Activated CD8-positive, alpha-beta T cell treated with anti-CD3 and anti-CD28 coated beads, Interleukin-2, amount 10 ng/mL, durations not matched to agents 7 days and 5 days (primary cell): ENCODE data around the gene PPM1L. TPM values are rescaled to one million over a fixed set of nuclear protein-coding genes. Genes with fewer than 3 reads are reported as not detected.

ENCODE experiments used
- ATAC-seq: fragments of 150-1000 bp; cut with Tn5 transposase; one replicate; pipeline ENCODE4 v1.10.0; 2021; ENCODE audit warnings: moderate library complexity
- CTCF ChIA-PET: fragments of 350-600 bp; sonication (Branson Sonifier 250); formaldehyde crosslinking; loops from one replicate; lab custom pipeline; 2021; ENCODE audit warnings: antibody characterized with exemption; lab: Charles Lee
- POLR2A ChIA-PET: fragments of 350-600 bp; sonication (Branson Sonifier 250); formaldehyde crosslinking; loops from one replicate; lab custom pipeline; 2021; ENCODE audit warnings: antibody characterized with exemption; lab: Charles Lee
- DNase-seq: peaks from one replicate; pipeline ENCODE4 v3.0.0-alpha.2; 2020
- H3K27ac Mint-ChIP-seq: one replicate; pipeline ENCODE4 v1.8.0; 2021; ENCODE audit warnings: mild to moderate bottlenecking, mixed read lengths
- H3K27me3 Mint-ChIP-seq: one replicate; pipeline ENCODE4 v1.8.0; 2021; ENCODE audit warnings: low read depth, mixed read lengths
- H3K36me3 Mint-ChIP-seq: one replicate; pipeline ENCODE4 v1.8.0; 2021; ENCODE audit warnings: low read depth, mixed read lengths
- H3K4me1 Mint-ChIP-seq: one replicate; pipeline ENCODE4 v1.8.0; 2021; ENCODE audit warnings: low read depth, mixed read lengths
- H3K4me3 Mint-ChIP-seq: one replicate; pipeline ENCODE4 v1.8.0; 2021; ENCODE audit warnings: mild to moderate bottlenecking, mixed read lengths
- H3K9me3 Mint-ChIP-seq: one replicate; pipeline ENCODE4 v1.8.0; 2022; ENCODE audit warnings: mixed read lengths; ENCODE audit not compliant: insufficient read depth
- total RNA-seq, 2 experiments: library from RNA; stranded (reverse); gene quantifications; one replicate each; pipeline ENCODE4 v1.2.3, GENCODE V29; 2021

PPM1L gene
- total RNA-seq, 2 experiments from 2014 or later, result 3.8 to 3.9 TPM

DNA sequence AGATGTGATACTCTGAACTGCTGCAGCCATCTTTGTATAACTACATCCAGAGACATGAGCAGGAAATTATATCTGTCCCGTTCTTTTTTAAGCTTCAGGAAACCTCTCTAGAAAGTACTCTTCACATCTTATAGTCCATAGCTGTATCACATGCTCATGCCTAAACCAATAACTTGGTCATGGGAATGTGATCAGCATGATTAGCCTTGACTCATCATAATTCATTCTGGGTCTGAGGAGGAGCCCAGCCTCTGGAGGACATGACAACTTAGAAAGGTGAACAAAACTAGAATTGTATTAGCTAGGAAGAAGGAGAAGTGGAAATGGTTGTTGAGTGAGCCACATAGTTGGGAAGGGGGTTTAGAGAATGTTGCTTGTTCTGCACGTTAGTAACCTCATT lies 12.9 kb downstream of the PPM1L start:
- CTCF ChIA-PET, result no interaction called here
- DNase-seq (no peak), ATAC-seq (no peak)
- POLR2A ChIA-PET, result interaction anchor here (0.6 to 0.9 kb wide), 2 partner anchors 13 to 27 kb away, joined by 3 read pairs; no protein-coding TSS in a partner anchor
- Mint-ChIP-seq H3K27ac (no peak overlapping the region), H3K36me3 (no peaks in the 10 kb centered on the region), H3K27me3 (peaks cover 5% of the 10 kb centered on the region), H3K9me3 (no peaks in the 10 kb centered on the region), H3K4me3 (no peak overlapping the region), H3K4me1 (peaks cover 6% of the 10 kb centered on the region)

DNA sequence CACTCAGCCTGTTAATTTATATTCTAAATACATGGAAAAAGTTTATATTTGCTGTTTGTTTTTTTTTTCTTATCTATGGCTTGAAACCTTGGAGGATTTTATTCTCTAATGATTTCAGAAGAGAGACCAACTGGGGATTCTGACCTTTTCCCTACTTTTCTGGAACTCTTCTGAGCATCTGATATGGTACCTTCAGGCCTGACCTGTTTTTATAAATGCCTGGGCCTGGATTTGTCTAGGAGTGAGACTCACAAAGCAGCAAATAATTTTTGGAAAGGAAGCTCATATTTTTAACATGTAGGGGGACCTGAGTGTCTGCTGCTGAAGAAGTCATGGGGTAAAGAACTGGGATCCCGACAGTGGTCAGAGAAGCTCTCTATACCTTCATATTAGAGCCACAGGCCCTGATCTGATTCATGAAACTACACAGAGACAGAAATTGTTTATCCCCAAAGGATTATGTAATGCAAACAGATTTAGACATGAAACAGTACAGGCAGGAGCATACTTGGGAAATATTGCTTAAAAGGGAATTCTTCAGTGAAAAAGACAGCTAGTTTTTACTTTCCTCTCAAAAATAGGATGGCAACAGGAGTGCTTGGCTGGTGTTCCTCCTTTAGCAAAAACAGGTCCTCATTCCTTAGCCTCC lies 15.9 kb downstream of the PPM1L start:
- H3K4me1 Mint-ChIP-seq, result peaks cover 8% of the 10 kb centered on the region
- no peaks in the 10 kb centered on the region for H3K9me3 Mint-ChIP-seq
- no peak overlapping the region for H3K27ac Mint-ChIP-seq
- no peak overlapping the region for H3K4me3 Mint-ChIP-seq
- ChIA-PET POLR2A (no interaction called here), CTCF (no interaction called here)
- DNase-seq, result no peak
- peaks cover 5% of the 10 kb centered on the region for H3K27me3 Mint-ChIP-seq
- no peaks in the 10 kb centered on the region for H3K36me3 Mint-ChIP-seq
- ATAC-seq, result no peak

DNA sequence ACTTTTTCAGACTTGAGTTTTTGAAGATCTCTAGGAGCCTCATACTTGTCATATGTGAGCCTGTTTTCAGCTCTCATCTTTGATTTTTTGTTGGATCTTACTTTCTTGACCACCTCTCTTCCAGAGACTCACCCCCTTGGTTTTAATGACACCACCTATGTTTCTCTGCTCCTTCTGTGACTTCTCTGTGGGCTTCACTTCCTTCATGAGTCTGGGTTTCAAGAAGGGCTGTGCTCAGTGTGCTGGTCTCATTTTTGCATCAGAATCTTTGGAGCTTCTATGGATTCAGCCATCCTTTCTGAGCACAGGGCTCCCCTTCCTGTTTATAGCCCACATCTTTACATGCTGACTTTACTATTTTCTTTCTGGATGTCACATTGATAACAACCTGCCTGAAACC lies 17.7 kb downstream of the PPM1L start:
- no peaks in the 10 kb centered on the region for H3K9me3 Mint-ChIP-seq
- DNase-seq (no peak), ATAC-seq (no peak)
- ChIA-PET POLR2A (no interaction called here), CTCF (no interaction called here)
- no peak overlapping the region for H3K27ac Mint-ChIP-seq
- no peaks in the 10 kb centered on the region for H3K36me3 Mint-ChIP-seq
- H3K27me3 Mint-ChIP-seq, result peaks cover 5% of the 10 kb centered on the region
- H3K4me1 Mint-ChIP-seq, result peaks cover 8% of the 10 kb centered on the region
- H3K4me3 Mint-ChIP-seq, result no peak overlapping the region

DNA sequence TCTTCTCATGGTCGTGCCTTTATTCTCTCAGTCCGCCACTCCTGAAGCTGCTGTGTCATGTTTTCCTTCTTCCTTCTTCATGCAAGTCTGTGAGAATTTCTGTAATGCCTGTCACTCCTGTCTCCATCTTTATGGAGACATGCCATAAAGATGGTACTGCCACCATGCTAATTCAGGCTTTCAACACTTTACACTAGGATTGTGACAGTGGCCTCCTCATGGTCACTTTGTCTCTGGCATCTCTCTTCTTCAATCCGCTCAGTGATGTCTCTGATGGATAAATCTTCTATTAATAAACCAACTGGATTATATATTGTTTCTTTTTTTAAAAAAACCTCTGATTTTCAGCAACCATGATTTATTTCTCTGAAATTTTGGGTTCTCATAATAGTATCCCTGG lies 18.1 kb downstream of the PPM1L start:
- POLR2A ChIA-PET, result no interaction called here

DNA sequence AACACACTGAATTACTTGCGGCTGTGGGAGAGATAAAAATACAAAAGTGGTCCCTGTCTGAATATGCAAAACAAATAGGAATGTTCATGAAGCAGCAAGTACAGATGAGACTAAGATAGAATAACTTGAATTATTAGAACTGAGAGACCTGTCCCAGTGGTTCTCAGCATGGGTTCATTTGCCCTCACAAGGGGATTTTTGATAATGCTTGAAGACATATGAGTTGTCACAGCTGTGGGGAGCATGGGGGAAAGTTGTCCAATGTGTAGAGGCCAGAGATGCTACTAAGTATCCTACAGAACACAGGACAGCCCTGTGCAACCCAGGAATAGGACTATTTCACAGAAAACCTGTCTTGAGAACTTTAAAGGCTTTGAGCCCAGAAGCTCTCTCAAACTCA lies 22.4 kb downstream of the PPM1L start:
- POLR2A ChIA-PET, result no interaction called here
- H3K27ac Mint-ChIP-seq, result no peak overlapping the region
- CTCF ChIA-PET, result no interaction called here
- H3K27me3 Mint-ChIP-seq, result no peaks in the 10 kb centered on the region
- no peaks in the 10 kb centered on the region for H3K9me3 Mint-ChIP-seq
- ATAC-seq (no peak), DNase-seq (no peak)
- no peaks in the 10 kb centered on the region for H3K36me3 Mint-ChIP-seq
- no peak overlapping the region for H3K4me3 Mint-ChIP-seq
- H3K4me1 Mint-ChIP-seq, result peaks cover 7% of the 10 kb centered on the region

More for the DNA sequence above, 18.1 kb downstream of the PPM1L start:
- Mint-ChIP-seq H3K9me3 (no peaks in the 10 kb centered on the region), H3K4me1 (peaks cover 8% of the 10 kb centered on the region), H3K36me3 (no peaks in the 10 kb centered on the region), H3K27ac (no peak overlapping the region), H3K4me3 (no peak overlapping the region), H3K27me3 (peaks cover 2% of the 10 kb centered on the region)
- DNase-seq (no peak), ATAC-seq (no peak)
- CTCF ChIA-PET, result no interaction called here

DNA sequence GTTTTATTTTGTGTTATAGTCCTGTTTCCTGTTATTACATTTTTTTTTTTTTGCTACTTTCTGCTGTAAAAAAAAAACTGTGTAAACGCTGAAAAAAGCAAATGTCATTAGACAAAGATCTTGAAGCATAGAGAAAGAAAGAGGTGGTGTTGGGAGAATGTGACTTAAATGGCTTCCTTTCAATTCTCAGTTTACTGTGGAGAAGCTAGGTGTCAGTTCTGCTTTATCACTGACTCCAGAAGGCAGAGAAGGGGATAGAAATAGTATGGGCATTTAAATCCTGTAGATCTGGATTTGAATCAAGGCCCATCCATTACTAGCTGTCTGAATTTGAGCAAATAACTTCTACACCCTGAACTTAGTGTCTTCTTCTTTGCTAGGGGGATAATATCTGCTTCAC lies 23.0 kb downstream of the PPM1L start:
- POLR2A ChIA-PET, result no interaction called here
- H3K9me3 Mint-ChIP-seq, result no peaks in the 10 kb centered on the region
- ATAC-seq (no peak), DNase-seq (no peak)
- CTCF ChIA-PET, result no interaction called here
- no peaks in the 10 kb centered on the region for H3K36me3 Mint-ChIP-seq
- no peak overlapping the region for H3K27ac Mint-ChIP-seq
- H3K4me3 Mint-ChIP-seq, result no peak overlapping the region
- peaks cover 1% of the 10 kb centered on the region for H3K4me1 Mint-ChIP-seq
- no peaks in the 10 kb centered on the region for H3K27me3 Mint-ChIP-seq

- CTCF ChIA-PET, result no interaction called here
- Mint-ChIP-seq H3K9me3 (no peaks in the 10 kb centered on the region), H3K4me3 (no peak overlapping the region), H3K36me3 (no peaks in the 10 kb centered on the region), H3K4me1 (no peaks in the 10 kb centered on the region), H3K27me3 (peaks cover 3% of the 10 kb centered on the region), H3K27ac (no peak overlapping the region)
- POLR2A ChIA-PET, result interaction anchor here (0.6 kb wide), 1 partner anchor 45 kb away, joined by 3 read pairs; no protein-coding TSS in a partner anchor
- ATAC-seq, result no peak
- DNase-seq, result no peak
Observed at GRCh38 chr3:160780245-160780644, 24.2 kb downstream of the PPM1L start.

DNA sequence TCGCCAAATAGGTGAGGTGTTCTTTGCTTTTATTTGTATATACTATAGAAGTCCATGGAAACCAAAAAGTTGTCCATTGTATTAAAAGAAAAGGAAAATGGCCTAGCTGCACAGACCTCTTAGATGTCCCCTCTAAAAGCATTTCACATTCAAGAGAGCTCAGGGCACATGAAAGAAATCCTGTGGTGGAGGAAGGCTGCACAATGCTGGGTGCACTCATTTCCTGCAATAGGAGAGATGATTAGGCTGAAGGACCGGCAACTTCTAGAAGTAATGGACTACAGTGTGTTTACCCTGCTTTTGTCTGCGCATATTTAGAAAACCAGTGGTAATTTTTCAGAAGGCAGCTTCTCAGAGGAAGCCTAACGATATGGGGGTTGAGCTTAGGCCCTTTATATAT lies 25.4 kb downstream of the PPM1L start:
- Mint-ChIP-seq H3K4me1 (no peaks in the 10 kb centered on the region), H3K27me3 (peaks cover 5% of the 10 kb centered on the region), H3K9me3 (no peaks in the 10 kb centered on the region), H3K36me3 (no peaks in the 10 kb centered on the region), H3K27ac (no peak overlapping the region), H3K4me3 (no peak overlapping the region)
- no peak for DNase-seq
- CTCF ChIA-PET, result interaction anchor here (0.9 kb wide), 1 partner anchor 12 kb away, joined by 3 read pairs; no protein-coding TSS in a partner anchor
- ATAC-seq, result no peak
- POLR2A ChIA-PET, result no interaction called here

- CTCF ChIA-PET, result no interaction called here
- Mint-ChIP-seq H3K36me3 (no peaks in the 10 kb centered on the region), H3K4me3 (no peak overlapping the region), H3K4me1 (no peaks in the 10 kb centered on the region), H3K9me3 (peaks cover 3% of the 10 kb centered on the region), H3K27ac (no peak overlapping the region), H3K27me3 (peaks cover 5% of the 10 kb centered on the region)
- ATAC-seq (no peak), DNase-seq (no peak)
- POLR2A ChIA-PET, result no interaction called here
Observed at GRCh38 chr3:160781863-160782262, 25.8 kb downstream of the PPM1L start.

DNA sequence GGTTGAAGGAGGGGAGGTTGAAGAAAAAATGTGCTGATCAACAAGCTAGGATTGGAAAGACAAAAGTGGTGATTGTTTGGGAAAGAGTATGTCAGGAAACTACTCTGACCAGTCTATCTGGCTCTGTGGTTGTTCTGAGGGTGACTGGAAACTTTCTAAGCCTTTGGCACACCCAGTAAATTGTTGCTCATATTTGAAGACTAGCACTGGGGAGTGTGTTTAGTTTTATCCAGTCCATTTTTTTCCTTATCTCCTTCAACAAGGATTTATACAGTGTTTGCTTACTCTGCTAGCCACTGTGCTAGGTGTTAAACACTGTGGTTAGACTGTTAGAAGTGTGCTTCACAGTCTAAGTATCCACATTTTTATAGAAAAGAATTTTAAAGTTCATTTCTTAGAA lies 28.8 kb downstream of the PPM1L start:
- POLR2A ChIA-PET, result no interaction called here
- H3K36me3 Mint-ChIP-seq, result no peaks in the 10 kb centered on the region
- H3K4me3 Mint-ChIP-seq, result no peak overlapping the region
- no peak for DNase-seq
- peaks cover 5% of the 10 kb centered on the region for H3K27me3 Mint-ChIP-seq
- ATAC-seq, result no peak
- CTCF ChIA-PET, result no interaction called here
- no peaks in the 10 kb centered on the region for H3K4me1 Mint-ChIP-seq
- no peak overlapping the region for H3K27ac Mint-ChIP-seq
- H3K9me3 Mint-ChIP-seq, result peaks cover 7% of the 10 kb centered on the region

GRCh38 chr3:160790726-160791125 lies 34.7 kb downstream of the PPM1L start:
- Mint-ChIP-seq H3K9me3 (peaks cover 7% of the 10 kb centered on the region), H3K27me3 (no peaks in the 10 kb centered on the region), H3K36me3 (no peaks in the 10 kb centered on the region), H3K27ac (no peak overlapping the region), H3K4me1 (no peaks in the 10 kb centered on the region), H3K4me3 (no peak overlapping the region)
- ChIA-PET POLR2A (no interaction called here), CTCF (no interaction called here)
- DNase-seq (no peak), ATAC-seq (no peak)

GRCh38 chr3:160792540-160792939 lies 36.5 kb downstream of the PPM1L start:
- CTCF ChIA-PET, result no interaction called here
- Mint-ChIP-seq H3K9me3 (no peaks in the 10 kb centered on the region), H3K4me1 (no peaks in the 10 kb centered on the region), H3K27me3 (no peaks in the 10 kb centered on the region), H3K4me3 (no peak overlapping the region), H3K36me3 (no peaks in the 10 kb centered on the region), H3K27ac (no peak overlapping the region)
- ATAC-seq (no peak), DNase-seq (no peak)
- POLR2A ChIA-PET, result no interaction called here
